Dermis blood vessel endothelial cell (primary cell): Measurements from ENCODE around the gene SEMA6A. TPM values are rescaled to one million over a fixed set of nuclear protein-coding genes. Genes with fewer than 3 reads are reported as not detected.

Source experiments
- DNase-seq: peaks from one replicate; pipeline ENCODE4 v3.0.0; 2010
- total RNA-seq: library from RNA; depleted of rRNA; stranded (reverse); fragments of >200 nt; gene quantifications from 2 replicates; pipeline ENCODE4 v1.2.3, GENCODE V29; 2014

Gene SEMA6A
- total RNA-seq, 1 donor from 2014 or later = 21.1 TPM

DNA sequence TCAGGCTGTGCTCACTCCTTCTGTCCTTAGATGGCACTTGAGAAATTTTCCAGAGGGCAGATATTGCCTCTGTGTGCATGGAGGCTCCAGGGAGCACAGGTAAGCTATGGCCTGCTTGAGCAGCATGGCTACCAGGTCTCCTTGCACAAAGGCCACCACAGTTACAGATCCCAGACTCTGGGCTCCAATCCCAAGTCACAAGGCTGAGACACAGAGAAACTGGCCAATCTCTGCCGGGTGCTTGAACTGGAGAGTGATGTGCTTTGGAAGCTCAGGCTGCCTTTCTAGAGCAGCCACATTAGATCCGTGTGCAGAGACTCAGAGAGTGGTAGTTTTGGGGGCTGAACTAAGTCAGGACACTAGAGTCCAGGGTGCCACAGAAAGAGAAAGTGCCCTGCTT lies 145.7 kb downstream of the SEMA6A start:
- DNase-seq = no peak

DNA sequence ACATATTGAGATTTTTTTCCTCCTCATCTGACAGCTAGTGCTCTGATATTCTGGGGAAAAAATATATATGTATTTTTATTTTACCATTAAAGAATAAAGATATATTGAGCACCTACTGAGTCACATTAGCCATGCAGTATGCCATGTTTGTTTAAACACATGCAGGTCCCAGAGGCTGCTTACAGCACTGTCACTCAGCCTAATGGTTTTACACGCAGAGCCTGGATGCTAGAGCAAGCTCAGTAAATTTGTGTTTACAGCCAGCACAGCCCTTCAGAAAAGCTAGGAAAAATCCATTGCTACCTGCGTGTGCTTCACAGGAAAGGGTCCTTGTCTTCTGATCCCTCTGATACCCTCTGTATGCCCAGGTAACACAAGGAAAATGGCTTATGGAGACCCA lies 146.2 kb downstream of the SEMA6A start:
- no peak for DNase-seq

DNA sequence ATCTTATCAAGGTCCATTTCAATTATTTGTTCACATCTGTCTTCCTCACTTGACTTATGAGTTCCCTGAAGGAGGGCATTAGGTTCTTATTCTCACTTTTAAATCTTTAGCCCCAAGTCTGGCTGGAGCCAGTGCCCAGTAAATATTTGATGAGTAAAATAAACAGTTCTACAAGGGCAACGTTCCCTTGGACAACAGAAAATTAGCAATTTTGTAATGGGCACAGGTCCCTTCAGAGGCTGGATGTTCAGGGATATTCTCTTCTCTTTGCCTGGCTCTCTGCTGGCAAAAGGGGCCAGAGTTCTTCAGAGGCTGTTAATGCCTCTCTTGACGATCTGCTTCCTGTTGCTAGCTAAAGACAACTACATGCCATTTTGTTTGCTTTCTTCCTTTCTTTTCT lies 149.7 kb downstream of the SEMA6A start:
- no peak for DNase-seq

DNA sequence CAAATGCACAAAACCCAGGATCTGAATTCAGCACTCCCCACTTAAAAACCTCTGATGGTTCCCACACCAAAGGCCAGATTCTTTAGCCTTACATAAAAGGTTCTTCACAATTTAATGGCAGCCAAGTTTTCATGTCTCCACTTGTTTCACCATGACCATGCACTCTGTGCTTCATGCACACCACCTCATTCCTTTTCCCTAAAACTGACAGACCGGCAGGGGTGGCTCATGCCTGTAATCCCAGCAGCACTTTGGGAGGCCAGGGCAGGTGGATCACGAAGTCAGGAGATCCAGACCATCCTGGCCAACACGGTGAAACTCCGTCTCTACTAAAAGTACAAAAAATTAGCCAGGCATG lies 150.4 kb downstream of the SEMA6A start:
- DNase-seq = no peak

DNA sequence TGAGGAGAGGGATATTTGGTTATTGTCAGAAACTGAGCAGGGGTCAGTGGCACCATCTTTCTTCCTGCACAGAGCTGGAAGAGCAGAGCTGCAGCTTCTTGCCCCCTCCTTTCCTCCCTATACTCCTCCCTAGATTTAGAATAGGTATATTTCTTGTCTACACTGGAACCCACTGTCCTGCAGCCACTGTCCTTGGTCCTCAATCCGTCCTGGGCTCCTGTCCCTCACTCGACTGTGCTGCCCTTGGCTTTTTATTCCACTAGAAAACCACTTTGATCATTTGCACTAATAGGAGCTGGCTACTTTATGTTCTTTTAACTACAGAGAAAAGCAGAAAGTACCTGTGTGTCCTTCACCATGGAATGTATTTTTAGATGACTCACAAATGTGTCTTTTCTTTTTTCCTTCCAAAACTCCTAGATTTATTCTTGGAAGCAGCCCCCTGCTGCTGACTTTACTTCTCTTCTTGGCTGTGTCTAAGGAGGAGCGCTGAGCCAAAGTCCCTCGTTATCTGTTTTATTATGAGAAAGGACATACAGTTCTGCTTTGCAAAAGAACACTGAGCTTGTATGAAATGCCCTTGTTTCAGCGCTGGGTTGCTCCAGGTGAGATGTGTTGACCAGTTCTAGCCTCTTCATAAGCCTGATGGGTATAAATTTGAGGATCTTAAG lies 150.9 kb downstream of the SEMA6A start:
- DNase-seq = no peak

DNA sequence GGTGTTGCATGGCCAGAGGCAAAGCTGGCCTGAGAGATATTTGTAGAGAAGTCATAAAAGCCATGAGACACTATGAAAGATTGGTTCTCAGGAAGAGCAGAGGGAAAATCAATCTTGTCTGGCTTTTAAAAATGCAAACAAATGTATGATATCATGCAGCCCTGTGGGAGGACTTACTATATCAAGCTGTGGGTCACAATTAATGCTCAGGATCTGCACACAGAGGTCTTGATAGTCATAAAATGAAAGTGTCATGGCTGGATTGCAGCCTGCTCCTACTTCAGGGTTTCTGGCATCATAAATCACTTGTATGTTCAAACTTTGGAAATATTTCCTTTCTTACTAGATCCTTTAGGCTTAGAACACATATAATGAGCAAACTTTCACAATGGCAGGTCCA lies 151.5 kb downstream of the SEMA6A start:
- DNase-seq = no peak

DNA sequence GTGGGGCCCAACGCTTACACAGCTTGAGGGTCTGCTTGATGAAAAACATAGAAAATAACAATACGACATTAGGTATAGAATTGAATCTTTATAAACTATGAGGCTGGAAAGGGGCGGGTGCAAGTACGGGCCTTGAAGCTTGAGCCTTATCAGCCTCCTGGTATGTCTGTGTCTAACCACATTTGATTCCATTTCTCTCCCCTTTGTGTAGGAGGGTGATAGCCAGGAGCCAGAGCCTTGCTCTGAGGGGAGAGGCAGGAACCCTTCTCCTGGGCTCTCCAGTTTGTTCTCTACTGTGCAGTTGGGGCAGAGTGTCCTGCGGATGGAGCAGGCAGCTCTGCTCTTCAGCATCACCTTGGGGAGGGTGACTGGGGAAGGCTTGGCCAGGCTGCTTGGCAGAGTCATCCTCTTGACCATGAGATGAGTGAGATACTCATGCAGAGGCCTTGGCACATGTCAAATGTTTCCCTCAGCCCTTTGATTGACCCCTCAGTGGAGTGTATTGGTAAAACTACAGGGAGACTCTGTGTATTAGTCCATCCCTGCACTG lies 153.5 kb downstream of the SEMA6A start:
- DNase-seq = no peak

DNA sequence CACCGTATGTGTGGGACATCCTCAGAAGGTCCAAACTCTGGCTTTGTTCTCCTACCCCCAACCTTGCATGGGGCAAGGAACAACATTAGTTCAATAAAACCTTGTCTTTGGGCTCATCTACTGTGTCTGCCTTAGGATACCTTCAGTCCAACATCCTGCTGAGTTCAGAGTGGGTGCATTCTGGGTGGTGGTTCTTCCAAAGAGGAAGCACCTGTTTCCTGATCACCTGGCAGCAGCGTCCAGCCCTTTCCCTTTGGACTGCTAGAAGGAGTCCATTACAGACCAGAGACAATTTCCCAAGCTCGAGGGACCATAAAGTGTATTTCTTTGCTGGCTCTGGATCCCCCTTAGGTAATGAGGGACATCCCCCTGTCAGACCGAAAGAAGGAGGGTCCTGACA lies 154.1 kb downstream of the SEMA6A start:
- peak; percentile 74 for DNase-seq

DNA sequence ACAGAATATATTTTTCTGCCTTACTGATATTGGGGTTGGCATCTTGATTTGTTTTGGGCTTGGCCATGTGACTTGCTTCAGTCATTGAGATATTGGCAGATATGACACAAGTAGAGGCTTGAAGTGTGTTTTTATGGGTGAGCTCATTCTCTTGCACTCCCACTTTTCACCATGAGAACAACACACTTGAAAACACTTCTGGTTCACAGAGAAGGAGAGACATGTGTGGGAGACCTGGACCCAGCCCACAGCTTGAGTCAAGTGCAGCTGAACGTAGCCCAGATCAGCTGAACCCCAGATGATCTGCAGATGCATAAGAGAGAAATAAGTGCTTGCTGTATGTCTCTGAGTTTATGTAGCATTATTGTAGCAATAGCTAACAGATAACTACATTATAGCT lies 155.4 kb downstream of the SEMA6A start:
- DNase-seq = no peak

DNA sequence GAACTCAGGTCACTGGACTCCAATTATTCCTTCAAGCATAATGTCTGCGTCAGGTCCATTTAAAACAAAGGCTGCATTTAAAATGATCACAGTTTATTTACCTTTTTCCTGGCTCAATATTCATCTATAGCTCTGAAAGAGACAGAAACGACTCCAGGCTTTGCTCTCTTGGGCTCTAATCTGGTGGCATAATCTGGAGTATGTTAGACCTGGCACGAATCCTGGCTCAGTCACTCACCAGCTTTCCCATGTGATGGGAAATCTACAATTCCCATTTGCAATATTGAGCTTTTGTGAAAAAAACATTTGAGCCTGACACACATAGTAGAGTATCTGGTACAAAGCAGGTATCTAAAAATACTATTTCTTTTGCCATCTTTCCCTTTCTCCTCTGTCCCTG lies 155.8 kb downstream of the SEMA6A start:
- DNase-seq = no peak

DNA sequence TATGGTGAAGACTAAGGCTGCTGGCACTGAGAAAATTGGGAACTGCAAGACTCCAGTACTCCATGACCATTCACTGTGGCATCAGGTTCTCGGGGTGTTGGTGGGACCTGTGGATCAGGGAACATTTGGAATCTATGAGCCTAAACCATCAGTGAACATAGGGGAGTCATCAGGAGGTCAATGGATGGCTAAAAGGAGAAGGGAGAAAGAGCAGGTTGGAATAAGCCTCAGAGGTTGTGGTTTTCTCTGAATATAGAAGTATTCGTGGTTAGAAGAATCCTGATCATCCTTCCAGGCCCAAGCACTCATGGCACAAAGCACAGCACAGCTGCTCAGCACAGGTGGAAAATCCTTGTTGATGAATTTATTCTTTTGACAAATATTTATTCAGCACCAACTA lies 156.6 kb downstream of the SEMA6A start:
- no peak for DNase-seq

DNA sequence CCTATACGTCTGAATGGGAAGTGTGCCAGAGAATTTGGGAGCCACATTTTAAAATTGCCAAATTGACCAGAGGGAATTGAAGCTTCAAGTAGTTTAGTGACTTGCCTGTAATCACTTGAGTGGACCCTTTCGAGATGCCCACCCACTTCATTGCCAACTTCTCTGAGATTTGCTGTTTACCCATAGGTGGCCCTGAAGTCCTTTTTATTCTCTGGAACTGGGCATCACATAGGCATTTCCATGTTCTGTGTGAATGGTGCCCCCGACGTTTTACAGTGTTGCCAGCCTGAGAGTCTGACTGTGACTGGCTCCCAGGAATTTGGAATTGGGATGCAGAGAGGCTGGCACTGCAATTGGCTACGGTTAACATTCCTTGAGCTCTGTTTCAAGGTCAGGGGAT lies 158.6 kb downstream of the SEMA6A start:
- DNase-seq = no peak

DNA sequence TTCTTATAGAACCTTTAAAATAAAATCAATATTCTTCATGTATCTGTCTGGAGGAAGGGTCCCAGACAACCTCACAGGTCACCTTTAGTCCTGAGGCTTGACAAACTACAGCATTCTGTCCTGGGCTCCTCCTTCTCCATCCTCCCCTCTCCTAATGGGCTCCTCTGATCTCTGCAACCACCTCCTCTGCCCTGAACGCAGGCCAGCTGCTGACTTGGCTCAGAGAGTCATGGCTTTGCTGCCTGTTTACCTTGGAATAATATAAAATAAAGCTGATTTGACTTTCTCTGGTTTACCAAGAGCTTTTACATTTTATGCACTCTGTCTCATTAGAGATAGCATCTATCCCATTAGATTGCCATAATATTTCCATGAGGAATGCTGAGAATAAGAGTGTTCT lies 159.4 kb downstream of the SEMA6A start:
- DNase-seq = no peak

DNA sequence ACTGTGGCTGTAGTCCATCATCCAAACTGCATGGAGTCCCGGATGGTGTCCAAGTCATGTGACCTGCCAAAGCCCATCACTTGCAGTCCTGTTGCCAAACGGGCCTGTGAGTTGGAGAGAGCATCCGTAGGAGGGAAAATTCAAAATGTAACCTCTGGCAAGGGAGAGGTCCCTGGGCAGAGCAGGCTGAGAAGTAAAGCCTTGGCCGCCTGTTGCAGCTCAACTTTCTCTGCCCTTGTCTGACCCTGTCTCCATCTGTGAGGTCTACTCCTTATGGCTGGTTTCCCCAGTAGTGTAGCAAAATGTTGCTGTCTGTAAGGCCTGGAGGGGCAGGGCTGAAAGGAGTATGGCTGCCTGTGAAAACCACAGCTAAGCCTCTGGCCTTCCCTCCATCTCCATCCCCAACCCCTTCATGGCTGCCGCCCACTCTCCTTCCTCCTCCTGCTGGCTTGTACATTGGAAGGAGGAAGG lies 163.5 kb downstream of the SEMA6A start:
- DNase-seq = no peak

DNA sequence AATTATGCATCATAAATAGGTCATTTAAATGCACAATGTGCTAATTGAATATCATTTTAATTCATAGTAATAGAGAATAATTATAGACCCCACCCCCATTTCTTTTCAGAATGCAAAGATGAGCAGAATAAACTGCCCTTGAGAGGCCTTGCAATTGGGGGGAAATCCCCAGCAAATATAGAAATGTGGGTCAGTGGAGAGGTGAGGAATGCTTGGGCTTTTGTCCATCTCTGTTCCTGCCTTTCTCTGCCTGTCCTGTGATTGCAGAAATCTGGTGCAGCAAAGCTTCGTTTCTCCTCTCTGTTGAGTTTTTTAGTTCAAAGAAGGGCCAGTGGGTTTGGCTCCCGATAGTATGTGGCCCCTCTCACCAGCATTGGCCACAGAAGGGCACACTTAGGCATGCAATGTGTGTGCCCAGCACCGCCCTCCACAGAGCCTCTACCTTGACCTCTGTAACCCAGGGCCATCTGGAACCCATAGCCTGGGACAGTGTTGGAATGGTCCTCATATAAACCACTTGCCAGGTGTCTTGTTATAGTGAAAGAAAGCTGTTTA lies 164.2 kb downstream of the SEMA6A start:
- DNase-seq = no peak

DNA sequence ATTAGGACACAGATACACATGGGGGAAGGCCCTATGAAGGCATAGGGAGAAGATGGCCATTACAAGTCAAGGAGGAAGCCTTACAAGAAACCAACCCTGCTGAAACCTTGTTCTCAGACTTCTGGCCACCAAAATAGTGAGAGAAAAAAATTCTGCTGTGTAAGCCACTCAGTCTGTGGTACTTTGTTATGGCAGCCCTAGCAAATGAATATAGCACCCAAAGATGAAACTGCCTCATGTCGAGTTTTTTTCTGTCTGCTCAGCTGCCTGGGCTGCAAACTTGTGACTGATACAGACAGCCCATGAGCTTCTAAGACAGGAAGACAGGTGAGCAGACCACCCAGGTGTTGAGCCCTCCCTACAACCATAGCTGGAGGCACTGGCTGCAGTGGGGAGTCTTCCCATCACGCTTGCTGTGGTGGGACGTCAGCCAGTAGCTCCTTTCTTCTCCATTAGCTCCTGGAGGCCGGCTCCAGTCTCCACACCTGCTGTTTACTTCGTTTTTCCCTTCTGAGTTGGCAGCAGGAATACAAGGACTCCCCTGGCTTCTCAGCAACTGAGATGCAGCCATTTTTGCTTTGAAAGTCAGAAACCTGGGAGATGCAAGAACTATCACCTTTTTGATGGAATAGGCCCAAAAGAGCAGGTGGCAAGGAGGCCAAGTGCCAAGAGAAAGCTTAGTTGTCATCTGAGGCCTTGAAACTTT lies 164.9 kb downstream of the SEMA6A start:
- DNase-seq = no peak

DNA sequence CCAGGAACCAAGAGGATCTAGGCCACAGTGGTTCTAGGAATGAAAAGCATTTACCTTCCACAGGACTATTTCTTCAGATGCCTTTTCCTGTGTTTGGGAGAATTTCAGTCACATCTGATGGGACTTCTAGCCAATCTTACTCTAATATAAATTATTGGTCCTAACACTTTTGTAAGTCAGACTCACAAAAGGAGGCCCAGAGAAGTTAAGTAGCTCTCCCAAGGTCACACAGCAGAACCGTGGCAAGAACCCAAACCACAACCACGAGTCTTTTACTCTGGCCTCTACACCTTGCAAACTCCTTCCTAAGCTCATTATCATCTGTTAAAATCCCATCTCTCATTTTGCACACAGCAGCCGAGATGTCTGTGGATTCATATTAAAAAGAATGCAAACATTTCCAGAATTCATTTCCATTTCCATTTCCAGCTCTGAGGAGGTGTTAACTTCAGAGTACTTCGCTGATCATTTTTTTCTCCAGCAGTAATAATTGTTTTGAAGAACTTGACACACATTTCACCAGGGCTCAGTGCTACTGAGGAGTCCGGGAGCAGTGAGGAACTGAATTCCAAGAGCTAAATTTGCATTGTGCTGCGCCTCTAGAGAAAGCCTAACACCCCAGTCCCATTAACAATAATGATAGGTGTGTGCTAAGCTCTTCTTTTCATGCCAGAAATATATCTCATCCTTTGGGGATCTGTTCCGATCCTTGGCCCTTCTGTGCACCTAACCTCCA lies 168.1 kb downstream of the SEMA6A start:
- DNase-seq = no peak

DNA sequence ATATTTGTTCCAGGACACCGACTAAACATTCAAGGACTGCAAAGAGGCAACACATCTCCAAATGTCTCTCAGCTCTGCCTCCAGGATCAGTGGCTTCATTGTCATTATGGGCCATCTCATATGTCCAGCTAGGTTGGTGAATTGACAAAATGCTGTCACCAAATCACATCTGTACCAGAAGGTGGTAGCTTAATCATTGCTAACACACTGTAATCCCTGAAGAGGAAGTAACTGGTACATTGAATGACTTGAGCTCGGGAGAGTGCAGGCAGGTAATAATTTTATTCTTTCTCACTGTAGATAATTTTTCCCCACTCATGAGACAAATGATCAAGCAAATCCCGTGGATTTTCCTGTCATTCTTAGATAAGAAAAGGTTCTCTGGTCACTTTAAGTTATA lies 169.8 kb downstream of the SEMA6A start:
- no peak for DNase-seq

DNA sequence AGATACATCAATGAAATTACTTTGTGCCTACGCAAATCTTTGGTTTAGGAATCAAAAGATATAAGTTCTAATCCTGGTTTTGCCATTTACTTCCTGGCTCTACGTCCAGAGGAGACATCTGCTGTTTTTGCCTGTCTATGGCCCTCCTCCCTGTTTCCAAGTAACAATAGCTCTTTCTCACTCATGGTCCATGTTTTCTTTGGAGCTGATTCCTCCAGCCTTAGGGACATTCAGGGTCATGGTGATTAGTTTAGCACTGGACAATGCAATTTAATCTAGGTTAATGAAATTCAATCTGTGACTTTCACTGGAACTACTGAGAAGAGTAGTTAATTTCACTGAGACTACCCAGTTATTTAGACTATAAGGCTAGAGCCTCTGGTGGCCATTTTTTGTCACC lies 170.6 kb downstream of the SEMA6A start:
- peak; percentile 56 for DNase-seq

DNA sequence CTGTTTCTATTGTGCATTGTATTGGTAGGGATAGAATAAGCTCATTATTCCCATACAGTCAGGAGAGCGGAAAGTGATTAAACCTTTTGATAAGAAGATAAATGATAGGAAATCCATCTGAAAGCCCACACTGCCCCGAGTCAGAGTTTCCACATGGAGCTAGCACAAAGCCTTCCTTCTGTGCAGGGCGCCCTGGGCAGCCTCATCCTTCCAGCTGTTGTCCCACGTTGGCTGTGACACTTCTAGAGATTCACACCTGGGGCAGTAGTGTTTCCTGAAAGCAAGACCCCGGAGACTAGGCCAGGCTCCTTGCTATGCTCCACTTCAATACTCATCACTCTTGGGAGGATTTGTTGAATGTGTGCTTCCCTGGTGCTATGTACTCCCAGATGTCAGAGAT lies 172.4 kb downstream of the SEMA6A start:
- peak; percentile 42 for DNase-seq

DNA sequence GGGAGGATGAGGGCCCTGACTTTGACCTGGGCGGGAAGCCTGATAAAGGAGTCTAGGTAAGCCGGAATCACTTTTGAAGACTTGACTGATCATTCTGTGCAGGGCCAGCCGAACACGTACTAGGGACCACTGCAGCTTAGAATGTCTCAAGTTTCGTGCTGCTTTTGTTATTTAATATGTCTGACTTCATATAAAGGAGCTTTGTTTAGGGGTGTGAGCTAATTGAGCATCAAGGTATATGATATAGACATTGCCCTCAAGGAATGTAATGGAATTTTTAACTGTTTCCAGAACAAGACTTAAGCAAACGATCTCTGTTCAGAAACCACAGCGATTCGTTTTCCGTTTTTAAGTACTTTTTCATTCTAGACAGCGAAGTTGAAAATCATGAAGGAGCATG lies 173.0 kb downstream of the SEMA6A start:
- DNase-seq = no peak

DNA sequence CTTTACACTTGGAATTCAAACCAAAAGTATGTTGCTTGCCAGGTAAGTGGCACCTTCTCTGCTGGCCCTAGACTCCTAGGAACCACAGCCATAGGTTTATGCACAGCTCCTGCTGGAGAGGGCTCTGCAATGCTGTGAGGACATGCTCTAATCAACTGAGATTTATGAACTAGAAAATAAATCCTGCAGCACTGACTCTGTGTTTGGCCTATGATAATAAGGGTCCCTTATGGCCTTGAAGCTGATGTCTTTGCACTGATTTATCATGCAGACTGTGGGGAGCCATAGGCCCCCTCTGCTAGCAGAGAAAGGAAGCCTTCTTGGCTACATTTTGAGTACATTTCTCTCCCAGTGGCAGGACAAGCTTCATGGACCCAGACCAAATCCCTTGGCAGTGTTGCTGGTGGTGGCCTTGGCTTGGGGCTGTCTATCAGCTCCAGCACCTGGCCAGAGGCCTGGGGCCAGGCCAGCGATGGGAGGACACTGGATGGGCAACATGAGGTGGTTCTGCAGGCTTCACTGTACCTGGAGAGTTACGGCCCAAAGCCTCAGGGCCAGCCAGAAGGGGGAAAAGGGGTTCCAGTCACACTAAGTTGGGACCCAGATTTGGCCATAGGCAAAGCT lies 178.0 kb downstream of the SEMA6A start:
- DNase-seq = no peak
